MG63 (cell line): ENCODE data around the gene FCGR2B. TPM values are rescaled to one million over a fixed set of nuclear protein-coding genes. Genes with fewer than 3 reads are reported as not detected.
"Not testable (repeated sequence)": the region's sequence is repeated elsewhere in the genome, so short reads cannot be mapped to it uniquely, and the experiment has no call there.

Experiments used
- DNase-seq: peaks from one replicate; pipeline ENCODE4 v3.0.0-alpha.2; 2020
- H3K27me3 ChIP-seq: fragments of 250-450 bp; sonication (Bioruptor Pico); 2 replicates; pipeline ENCODE4 v1.5.1; 2020; ENCODE audit warnings: mild to moderate bottlenecking, moderate library complexity
- H3K36me3 ChIP-seq: fragments of 250-450 bp; sonication (Bioruptor Pico); 2 replicates; pipeline ENCODE4 v1.5.1; 2020; ENCODE audit warnings: mild to moderate bottlenecking, moderate library complexity
- H3K4me3 ChIP-seq: fragments of 250-450 bp; sonication (Bioruptor Pico); 2 replicates; pipeline ENCODE4 v1.5.1; 2020; ENCODE audit warnings: mild to moderate bottlenecking, moderate library complexity
- H3K9me3 ChIP-seq: fragments of 250-450 bp; sonication (Bioruptor Pico); 2 replicates; pipeline ENCODE4 v1.5.1; 2020; ENCODE audit warnings: mild to moderate bottlenecking, moderate library complexity
- total RNA-seq: library from RNA; depleted of rRNA; stranded (reverse); fragments of >200 nt; shearing (Covaris generic); gene quantifications from 2 replicates; pipeline ENCODE4 v1.2.3, GENCODE V29; 2014; ENCODE audit warnings: low replicate concordance

Gene FCGR2B
- total RNA-seq, 1 experiment from 2014 or later = not detected

DNA sequence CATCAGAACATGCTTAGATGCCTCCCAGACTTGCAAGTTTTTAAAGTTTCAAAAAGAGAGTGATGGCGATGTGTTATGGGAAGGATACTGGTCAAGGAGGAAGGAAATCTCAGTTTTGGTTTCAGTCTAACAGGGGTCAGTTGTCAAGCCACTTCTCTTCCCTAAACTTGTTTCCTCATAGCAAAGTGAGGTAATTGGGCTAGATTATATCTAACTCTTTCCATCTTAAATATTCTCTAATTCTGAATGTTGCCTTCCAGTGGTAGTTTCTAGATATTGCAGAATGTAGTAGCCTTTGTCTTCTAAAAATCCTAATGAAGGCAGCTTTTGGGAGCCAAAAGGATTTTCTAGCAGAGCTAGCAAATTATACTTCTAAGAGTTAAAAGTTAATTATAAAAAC is 20.2 kb upstream of the FCGR2B start:
- H3K9me3 ChIP-seq, H3K4me3 ChIP-seq, H3K36me3 ChIP-seq, H3K27me3 ChIP-seq, DNase-seq: not testable (repeated sequence)

DNA sequence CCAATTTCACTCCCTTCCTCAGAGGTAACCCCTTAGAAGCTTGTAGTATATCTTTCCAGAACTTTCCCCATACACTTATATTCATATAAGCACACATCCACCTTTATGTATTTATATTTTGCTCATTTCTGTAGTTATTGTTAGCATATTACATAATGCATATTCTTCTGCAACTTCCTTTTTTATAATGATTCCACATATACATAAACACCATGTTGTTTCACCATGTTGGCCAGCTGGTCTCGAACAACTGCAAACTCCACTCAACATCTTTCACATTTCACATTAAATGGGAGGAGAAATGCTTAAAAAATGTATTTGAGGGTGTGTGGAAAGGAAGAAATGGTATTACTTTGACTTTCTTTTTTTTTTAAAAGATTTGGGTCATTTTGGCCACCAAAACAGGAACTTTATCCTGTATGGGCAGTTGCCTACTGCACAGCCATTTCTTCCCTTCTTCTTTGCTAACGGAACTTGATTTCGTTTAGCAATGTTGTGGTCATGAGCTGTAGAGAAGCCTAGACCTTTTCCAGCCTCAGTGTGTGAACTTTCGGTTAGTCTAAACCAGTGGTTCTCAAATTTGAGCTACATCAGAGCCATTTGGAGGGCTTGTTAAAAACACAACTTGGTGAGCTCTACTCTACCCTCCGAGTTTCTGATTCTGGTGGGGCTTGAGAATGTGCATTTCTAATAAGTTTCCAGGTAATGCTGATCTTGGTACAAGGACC is 19.3 kb upstream of the FCGR2B start:
- DNase-seq, H3K4me3 ChIP-seq, H3K36me3 ChIP-seq, H3K9me3 ChIP-seq, H3K27me3 ChIP-seq: not testable (repeated sequence)

DNA sequence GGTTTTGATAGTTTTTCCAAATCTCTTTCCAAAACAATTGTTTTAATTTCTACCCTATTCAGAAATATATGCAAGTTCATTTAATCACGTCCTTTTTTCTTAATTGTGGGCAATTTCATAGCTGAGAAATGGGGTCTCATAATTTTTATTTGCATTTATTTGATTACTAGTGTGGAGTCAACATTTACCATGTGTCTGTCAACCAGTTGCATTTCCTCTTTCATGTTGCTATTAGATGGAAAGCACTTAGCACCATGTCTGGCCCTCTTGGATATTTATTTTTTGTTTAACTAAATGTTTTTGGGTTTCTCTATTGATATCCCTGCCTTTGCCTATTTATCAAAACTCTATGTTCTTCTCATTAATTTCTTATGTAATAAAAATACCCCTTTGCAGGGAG is 18.1 kb upstream of the FCGR2B start:
- not testable (repeated sequence) for H3K36me3 ChIP-seq, H3K4me3 ChIP-seq, H3K9me3 ChIP-seq, H3K27me3 ChIP-seq, DNase-seq

DNA sequence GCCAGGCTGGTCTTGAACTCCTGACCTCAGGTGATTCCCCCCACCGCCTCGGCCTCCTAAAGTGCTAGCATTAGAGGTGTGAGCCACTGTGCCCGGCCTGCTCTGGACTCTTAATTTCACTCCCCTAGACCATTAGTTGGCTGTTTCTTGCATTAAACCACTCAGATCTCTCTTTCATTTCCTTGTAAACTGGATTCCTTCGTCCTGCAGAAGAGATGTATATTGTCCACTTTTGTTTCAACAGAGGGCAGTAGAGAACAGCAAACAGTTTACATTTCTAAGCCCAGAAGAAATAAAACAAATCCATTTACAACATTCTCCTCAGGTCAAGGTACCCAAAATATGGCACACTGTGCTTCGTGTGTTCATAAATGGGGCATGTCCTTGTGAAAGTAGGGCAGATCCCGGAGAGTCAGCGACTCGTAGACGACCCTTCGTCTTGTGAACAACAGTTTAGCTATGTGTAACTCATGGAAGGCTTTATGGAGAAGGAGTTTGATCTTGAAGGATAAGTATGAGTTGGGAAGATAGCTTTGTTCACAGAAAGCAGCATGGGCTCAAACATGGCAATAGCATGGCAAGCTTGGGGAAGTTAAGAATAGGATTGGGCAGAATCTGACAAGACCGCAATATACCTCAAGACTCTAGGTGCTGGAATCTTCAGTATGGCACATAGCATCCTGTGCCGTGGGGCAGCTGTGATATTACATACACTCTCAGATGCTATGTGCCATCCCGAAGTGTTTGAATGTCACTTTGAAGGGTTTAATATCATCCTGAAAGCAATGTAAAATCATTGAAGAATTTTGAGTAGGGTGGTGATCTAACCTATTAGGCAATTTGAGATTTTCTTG is 15.2 kb upstream of the FCGR2B start:
- not testable (repeated sequence) for DNase-seq, H3K4me3 ChIP-seq, H3K27me3 ChIP-seq, H3K9me3 ChIP-seq, H3K36me3 ChIP-seq

DNA sequence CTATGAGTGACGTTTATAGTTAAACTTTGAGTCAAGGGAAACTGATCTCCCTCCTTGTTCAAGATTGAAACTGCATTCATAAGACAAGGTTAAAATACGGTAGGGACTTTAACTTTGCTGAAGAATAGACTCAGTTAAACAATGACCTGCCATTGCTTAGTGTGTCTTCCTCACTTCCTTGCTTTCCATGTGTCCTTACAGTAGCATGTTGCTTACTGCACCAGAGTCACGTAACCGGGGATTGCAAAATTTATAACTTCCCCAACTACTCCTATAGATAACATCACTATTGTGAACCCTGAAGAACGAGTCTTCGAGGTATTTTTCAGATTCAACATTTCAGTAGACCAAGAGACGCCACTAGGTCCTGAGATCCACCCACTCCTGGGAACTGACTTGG is 9.4 kb upstream of the FCGR2B start:
- H3K36me3 ChIP-seq, H3K4me3 ChIP-seq, H3K27me3 ChIP-seq, DNase-seq, H3K9me3 ChIP-seq: not testable (repeated sequence)

DNA sequence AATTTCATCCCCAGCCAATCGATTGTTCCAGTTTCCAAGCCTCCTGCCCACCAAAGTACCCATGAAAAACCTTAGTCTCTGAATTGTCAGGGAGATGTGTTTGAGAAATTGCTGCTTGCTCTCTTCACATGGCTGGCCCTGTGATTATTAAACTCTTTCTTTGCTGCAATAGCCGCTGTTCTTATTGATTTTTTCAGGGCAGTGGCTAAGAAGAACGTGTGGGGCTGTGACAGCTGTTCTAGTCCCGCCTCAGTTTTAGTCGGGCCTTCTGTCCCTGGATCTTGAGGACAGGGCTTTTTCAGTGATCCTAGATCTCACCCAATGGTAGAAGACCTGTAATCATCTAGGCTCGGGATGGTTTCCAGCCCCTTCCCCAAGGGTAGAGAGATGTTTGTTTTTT is 9.0 kb upstream of the FCGR2B start:
- not testable (repeated sequence) for DNase-seq, H3K9me3 ChIP-seq, H3K4me3 ChIP-seq, H3K27me3 ChIP-seq, H3K36me3 ChIP-seq

DNA sequence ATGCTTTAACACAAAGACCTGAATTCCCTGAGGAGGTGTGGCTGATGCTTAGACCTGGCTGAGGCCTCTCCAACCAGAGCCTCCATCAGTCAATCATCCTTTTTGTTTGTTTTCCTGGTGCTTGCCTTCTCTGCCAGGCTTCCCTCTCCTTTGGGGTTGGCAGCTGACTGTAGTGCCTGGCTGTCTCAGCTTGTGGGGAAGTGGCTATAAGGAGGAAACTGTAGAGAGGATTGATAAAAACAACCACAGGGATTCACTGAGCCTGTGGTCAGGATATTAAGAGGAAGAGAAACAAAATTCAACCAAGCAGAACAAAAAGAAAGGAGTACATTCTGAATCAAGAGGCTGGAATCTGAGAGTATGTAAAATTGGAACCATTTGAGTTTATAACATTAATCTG is 4.4 kb upstream of the FCGR2B start:
- H3K36me3 ChIP-seq = not testable (repeated sequence)

DNA sequence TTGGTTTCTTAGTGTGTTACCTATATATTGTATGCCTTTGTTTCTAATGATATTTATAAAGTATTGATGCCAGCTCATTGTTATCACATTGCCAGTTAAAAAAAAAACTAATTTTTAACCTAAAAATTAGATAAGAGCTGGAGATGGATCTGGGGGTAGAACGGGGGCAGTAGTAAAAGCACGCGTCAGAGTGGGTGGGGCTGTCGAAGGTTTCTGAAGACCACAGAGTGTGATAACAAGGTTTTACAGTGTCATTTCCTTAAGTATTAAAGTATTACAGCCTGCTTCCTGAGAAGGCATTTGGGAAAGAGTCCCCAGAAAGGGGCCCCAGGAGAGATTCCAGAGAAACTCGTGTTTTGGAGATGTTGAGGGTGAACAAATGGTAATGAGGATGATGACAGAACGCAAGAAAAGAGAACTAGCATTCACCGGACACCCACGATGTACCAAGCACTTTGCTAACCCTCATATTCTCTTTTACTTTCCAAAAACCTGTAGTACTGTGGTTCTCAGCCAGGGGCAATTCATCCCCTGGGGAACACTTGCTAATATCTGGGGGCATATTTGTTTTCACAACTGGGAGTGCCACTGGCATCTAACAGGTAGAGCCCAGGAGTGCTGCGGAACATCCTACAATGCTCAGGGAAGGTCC is 1.2 kb upstream of the FCGR2B start:
- H3K4me3 ChIP-seq, H3K27me3 ChIP-seq, H3K9me3 ChIP-seq, DNase-seq, H3K36me3 ChIP-seq: not testable (repeated sequence)

More for the DNA sequence above, 4.4 kb upstream of the FCGR2B start:
- not testable (repeated sequence) for H3K4me3 ChIP-seq, H3K9me3 ChIP-seq, H3K27me3 ChIP-seq, DNase-seq

DNA sequence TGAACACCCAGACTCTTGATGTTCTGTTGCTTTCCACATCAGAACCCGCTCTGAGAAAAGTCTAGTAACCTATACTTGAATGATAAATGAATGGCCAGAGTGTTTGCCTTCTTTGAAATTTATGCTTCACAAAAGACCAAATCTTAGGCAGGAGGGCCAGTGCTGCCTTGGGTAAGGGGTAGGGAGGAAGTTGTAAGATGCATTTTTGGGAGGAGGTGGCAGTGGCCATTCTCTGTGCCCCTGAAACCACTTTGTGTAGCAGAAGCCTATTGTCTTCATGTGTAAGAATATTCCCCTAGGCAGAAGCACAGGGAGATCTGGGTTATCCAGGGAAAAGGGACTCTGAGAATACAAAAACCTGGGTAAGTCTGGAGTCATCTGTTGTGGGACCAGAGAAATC is 626 bp downstream of the FCGR2B start:
- H3K36me3 ChIP-seq, H3K9me3 ChIP-seq, H3K4me3 ChIP-seq, H3K27me3 ChIP-seq, DNase-seq: not testable (repeated sequence)

DNA sequence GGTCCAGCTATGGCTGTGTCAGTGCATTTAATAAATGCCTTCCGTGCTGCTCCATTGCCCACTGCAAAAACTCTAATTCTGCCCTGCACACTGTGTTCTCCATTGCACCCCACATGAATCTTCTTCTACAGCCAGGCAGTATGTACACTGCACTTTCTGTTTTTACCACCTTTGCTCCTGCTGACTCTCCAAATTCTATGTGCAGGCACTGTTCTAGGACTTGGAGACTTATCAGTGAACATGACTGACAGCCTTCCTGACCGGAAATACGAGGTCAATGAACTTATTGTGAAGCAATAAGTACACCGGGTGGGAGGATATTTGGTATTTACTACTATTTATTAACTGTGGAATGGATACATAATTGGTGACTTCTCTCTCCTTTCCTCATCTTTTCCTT is 1.7 kb downstream of the FCGR2B start:
- not testable (repeated sequence) for DNase-seq, H3K36me3 ChIP-seq, H3K9me3 ChIP-seq, H3K4me3 ChIP-seq, H3K27me3 ChIP-seq

DNA sequence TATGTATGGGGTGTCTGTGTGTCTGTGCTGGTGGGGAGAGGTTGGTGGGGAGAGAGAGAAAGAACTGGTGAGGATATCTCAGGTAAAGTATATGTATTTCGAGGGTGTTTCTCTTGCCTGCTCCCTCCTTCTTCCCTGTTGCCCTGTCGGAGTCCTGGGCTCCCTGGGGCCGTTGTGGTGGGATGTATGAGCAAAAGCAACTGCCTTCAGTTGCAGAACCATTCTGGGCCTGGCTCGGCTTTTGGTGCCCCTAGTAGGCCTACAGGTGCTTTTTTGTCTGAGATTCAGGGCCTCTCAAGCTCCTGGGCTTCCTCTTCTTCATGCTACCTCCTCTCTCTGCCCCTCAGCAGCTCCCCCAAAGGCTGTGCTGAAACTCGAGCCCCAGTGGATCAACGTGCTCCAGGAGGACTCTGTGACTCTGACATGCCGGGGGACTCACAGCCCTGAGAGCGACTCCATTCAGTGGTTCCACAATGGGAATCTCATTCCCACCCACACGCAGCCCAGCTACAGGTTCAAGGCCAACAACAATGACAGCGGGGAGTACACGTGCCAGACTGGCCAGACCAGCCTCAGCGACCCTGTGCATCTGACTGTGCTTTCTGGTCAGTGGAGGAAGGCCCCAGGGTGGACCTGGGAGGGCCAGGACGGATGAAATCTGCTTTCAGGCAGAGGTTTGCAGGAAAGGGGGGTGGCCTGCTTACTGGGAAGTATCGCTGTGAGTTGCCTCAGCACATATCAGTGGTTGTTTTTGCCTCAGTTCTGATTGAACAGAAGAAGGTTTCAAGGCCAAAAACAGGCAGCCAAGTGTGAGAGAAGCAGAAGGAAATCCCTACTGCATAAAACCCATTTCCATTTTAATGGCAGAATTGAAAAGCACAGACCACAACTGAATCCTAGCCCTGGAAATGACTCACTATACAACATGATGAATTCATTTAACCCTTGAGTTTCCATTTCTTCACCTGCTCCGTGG is 8.4 kb downstream of the FCGR2B start:
- not testable (repeated sequence) for DNase-seq, H3K9me3 ChIP-seq, H3K4me3 ChIP-seq, H3K27me3 ChIP-seq, H3K36me3 ChIP-seq

DNA sequence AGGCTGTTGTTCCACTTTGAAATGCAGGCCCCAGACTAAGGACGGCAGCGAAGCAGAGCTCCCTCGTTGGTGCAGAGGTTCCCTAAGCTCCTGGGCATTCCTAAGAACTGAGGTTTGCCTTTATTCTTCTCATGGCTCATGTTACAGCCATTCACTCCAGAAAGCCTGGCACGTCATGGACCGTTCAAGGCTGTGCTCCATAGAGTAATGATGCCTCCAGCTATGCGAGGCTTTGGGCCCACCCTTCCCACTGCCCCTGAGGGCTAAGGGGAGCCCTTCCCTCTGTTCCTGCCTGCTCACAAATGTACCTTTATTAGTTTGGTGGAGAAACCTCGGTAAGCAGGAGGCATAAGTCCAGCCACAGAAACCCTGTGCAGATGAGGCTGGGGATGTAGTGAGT is 10.5 kb downstream of the FCGR2B start:
- not testable (repeated sequence) for H3K4me3 ChIP-seq

DNA sequence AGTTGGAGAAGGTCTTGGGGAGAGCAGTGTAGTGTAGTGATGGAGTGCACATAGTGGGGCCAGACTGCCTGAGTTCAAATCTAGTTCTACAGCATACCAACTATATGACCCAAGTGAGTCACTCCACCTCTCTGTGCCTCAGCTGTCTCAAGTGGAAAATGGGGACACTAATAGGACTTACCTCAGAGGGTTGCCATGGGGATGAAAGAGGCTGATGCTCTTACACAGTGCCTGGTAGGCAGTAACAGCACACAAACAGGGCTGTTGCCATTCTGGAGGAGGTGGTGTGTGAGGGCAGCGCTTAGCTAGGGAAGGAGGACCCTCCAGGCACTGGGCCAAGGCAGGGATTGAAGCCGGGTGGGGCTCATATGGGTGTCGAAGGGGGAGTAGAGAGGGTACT is 11.5 kb downstream of the FCGR2B start:
- H3K9me3 ChIP-seq, H3K36me3 ChIP-seq, H3K4me3 ChIP-seq, DNase-seq, H3K27me3 ChIP-seq: not testable (repeated sequence)

More for the DNA sequence above, 10.5 kb downstream of the FCGR2B start:
- H3K9me3 ChIP-seq, H3K27me3 ChIP-seq, DNase-seq, H3K36me3 ChIP-seq: not testable (repeated sequence)

DNA sequence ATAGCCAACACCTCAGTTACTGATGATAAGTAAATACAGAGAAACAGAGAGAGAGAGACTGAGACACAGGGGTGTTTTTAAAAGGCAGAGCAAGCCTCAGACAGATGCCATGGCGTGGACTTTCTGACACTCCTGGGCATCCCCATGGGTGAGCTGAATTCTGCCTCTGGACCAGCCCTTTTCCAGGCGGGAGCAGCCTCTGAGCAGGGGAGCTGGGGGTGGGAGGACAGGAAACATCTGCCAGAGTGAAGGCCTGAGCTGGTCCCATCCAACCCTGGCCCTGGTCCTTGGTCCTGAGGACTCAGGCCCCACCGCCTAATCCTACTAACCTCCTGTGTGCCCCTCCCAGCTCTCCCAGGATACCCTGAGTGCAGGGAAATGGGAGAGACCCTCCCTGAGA is 12.0 kb downstream of the FCGR2B start:
- H3K27me3 ChIP-seq, H3K4me3 ChIP-seq, H3K36me3 ChIP-seq, H3K9me3 ChIP-seq, DNase-seq: not testable (repeated sequence)

DNA sequence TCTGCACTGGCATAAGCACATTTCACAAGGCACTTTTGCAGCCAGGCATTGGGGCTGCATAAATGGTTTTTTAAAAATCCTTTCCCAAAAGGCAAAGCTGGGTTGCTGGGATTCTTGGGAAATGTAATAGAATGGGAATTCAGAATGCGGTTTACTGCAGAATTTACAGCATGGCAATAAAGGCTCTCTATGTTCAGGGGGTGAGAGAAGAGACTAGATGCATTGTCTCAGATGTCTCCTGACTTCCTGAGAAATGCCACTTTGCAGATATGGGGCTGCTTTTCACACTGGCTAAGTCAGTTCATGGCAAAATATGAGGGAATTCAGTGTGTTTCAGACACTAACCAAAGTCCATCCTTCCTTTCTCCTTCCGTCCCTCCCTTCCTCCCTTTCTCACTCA is 13.5 kb downstream of the FCGR2B start:
- H3K9me3 ChIP-seq = no peaks in the 10 kb centered on the region
- no peaks in the 10 kb centered on the region for H3K27me3 ChIP-seq
- no peak overlapping the region for H3K4me3 ChIP-seq
- DNase-seq = no peak
- H3K36me3 ChIP-seq = no peaks in the 10 kb centered on the region

DNA sequence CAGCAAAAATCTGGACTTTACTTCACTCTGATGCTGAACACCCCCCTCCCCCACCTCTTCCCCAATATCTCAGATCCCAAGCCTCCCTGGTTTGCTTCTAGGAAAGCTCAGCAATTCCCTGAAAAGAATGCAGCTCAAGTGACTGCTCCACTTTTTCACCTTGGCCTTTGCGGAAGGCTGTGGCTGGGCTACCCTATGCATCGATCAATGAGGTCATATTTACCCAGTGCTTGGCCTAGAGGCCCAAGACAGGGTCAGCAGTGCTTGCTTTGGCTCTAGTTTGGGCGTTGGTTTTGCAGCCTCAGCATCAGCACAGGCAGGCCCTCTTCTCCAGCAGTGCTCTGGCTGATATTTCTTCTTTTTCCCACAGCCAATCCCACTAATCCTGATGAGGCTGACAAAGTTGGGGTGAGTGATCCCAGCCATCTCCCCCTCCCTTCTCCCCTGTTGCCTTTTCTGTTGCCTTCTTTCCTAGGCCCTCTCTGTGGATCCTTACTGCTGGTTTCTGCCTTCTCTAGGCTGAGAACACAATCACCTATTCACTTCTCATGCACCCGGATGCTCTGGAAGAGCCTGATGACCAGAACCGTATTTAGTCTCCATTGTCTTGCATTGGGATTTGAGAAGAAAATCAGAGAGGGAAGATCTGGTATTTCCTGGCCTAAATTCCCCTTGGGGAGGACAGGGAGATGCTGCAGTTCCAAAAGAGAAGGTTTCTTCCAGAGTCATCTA is 14.2 kb downstream of the FCGR2B start:
- Histone ChIP-seq H3K27me3 (no peaks in the 10 kb centered on the region), H3K9me3 (no peaks in the 10 kb centered on the region), H3K4me3 (no peak overlapping the region), H3K36me3 (no peaks in the 10 kb centered on the region)
- DNase-seq = no peak
